Spleen (tissue), 7 donors: Measurements from ENCODE around the gene CCR1.

Experiments
- POLR2A ChIP-seq, 3 donors: fragments of 450-650 bp; IDR thresholded peaks; one replicate each; pipeline ENCODE4 v1.5.1; 2017; ENCODE audit warnings: antibody characterized with exemption in 3 of 3, mild to moderate bottlenecking in 1 of 3
- POLR2AphosphoS5 ChIP-seq, 3 donors: sonication (generic); formaldehyde crosslinking; IDR thresholded peaks; one replicate each; pipeline ENCODE4 v1.5.1; 2017; ENCODE audit warnings: antibody characterized with exemption in 3 of 3
- TF ChIP-seq, protein P1 (sequence below), 11 experiments: fragments of 200-600 bp in 7 of 11; fragments of 450-650 bp in 4 of 11; sonication (generic) in 4 of 11; IDR thresholded peaks in 8 of 11; conservative IDR thresholded peaks in 3 of 11; 1 replicate in 7 of 11; 2 replicates in 4 of 11; pipeline versions ENCODE4 v1.4.0 to v1.8.0; 2016 to 2021; ENCODE audit warnings: antibody characterized with exemption in 11 of 11, inconsistent platforms in 4 of 11, mild to moderate bottlenecking in 1 of 11
- donor health status: DM: no; HTN: no; CAD: no; lungs with moderate emphysema.
- donor health status: DM: no; HTN: no; CAD: no.
- donor health status: DM: no; HTN: no; CAD: no.

DNA sequence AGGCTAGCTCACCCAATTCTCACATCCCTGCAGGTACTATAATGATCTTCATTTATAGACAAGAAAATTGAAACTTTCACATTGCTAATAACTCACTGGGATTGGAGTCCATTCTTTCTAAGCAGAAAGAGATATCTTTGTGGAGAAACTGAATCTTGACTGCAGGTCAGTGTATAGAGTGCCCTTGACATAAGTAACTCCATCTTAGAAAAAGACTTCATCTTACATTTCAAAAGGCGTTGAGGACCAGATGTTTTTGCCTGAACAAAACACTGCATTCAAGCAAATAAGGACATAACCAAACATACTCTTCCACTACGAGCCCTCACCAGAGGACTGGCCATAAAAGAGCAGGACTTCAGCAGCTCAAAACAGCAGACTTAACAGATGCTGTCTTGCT is 27.3 kb upstream of the CCR1 start:
- TF ChIP-seq POLR2AphosphoS5 (IDR thresholded peaks at IDR 0.05) (no peak), POLR2A (IDR thresholded peaks at IDR 0.05) (no peak)
- TF ChIP-seq, protein P1, sequence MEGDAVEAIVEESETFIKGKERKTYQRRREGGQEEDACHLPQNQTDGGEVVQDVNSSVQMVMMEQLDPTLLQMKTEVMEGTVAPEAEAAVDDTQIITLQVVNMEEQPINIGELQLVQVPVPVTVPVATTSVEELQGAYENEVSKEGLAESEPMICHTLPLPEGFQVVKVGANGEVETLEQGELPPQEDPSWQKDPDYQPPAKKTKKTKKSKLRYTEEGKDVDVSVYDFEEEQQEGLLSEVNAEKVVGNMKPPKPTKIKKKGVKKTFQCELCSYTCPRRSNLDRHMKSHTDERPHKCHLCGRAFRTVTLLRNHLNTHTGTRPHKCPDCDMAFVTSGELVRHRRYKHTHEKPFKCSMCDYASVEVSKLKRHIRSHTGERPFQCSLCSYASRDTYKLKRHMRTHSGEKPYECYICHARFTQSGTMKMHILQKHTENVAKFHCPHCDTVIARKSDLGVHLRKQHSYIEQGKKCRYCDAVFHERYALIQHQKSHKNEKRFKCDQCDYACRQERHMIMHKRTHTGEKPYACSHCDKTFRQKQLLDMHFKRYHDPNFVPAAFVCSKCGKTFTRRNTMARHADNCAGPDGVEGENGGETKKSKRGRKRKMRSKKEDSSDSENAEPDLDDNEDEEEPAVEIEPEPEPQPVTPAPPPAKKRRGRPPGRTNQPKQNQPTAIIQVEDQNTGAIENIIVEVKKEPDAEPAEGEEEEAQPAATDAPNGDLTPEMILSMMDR (IDR thresholded peaks at IDR 0.05 in 8 of 11, conservative IDR thresholded peaks at IDR 0.05 in 3 of 11): no peak
